Activated CD4-positive, CD25-positive, alpha-beta regulatory T cell treated with anti-CD3 and anti-CD28 coated beads, Interleukin-2, amount 50 U/mL, for 24 hours (primary cell): Measurements from ENCODE around the gene CEP41.
A peak's percentile ranks its signal among the peaks of the same experiment; 100 is the strongest.

Experiments
- ATAC-seq, 2 donors: fragments of 150-1000 bp; cut with Tn5 transposase; one replicate each; pipeline ENCODE4 v1.10.0; 2021; ENCODE audit warnings: mild to moderate bottlenecking in 1 of 2, moderate library complexity in 1 of 2

CEP41 gene, protein sequence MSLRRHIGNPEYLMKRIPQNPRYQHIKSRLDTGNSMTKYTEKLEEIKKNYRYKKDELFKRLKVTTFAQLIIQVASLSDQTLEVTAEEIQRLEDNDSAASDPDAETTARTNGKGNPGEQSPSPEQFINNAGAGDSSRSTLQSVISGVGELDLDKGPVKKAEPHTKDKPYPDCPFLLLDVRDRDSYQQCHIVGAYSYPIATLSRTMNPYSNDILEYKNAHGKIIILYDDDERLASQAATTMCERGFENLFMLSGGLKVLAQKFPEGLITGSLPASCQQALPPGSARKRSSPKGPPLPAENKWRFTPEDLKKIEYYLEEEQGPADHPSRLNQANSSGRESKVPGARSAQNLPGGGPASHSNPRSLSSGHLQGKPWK

GRCh38 chr7:130440527-130441365 is at the start of gene CEP41:
Gene CEP41 (minus strand): TSS chr7:130441016. CDS start chr7:130440966, 50 bp downstream.
- ATAC-seq: peak; percentile 99

DNA sequence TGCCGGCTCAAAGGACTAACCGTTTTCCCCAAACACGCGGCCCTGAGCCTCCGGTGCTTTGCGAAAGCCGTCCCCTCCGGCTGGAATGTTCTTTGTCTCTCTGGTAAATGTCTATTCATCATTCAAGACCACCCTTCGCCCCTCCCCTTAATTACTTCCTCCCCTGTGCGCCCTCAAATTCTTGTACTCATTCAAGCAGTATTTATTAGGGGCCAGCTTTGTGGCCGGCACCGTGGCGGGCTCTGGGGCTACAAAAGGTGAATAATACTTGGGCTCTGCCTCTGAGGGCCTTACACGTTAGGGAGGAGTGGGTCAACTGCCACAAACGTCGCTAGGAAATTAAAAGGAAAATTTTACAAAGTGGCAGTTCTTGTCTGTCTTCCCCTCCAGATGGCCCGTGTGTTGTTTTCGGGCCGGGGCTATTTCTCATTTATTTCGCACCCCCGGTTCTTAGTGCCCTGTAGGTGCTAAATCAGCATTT is 49.5 kb upstream of the CEP41 start:
- ATAC-seq: no peak

DNA sequence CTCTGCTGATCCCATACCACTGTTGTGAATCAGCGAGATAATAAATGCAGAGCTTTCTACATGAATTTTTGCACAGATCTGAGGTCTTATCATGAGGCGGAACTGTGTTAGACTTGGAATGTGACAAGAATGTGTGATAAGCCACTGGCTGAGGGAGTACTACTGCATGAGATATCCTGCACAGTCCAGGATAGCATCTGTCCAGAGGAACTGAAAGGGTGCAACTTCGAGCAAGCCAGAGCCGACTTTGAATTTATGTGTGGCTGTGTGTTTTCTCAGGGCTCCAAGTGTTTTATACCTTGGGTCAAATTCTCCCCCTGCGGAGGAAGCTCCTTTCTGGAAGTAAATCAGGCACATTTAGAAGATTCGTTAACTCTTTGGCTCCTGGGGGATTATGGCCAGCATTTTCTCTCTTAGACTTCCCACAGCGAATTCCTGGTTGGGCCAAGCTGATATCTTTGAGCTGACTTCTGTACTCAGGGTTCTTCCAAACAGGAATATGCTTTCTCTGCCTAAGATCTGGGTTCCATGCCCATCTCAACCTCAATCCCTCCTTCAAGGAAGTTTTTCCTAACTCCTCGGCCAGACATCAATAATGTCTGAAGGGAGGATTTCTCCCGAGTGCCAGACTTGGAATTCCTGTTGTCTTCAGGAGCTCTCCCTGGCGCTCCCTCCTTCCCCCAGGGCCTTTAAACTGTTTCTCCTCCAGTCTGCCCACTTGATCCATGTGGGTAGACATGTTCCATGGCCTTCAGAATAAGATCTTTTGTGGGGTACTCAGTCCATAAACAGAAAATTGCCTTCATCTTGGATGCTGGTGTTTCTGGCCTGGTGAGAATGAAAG is 48.5 kb upstream of the CEP41 start:
- no peak for ATAC-seq

DNA sequence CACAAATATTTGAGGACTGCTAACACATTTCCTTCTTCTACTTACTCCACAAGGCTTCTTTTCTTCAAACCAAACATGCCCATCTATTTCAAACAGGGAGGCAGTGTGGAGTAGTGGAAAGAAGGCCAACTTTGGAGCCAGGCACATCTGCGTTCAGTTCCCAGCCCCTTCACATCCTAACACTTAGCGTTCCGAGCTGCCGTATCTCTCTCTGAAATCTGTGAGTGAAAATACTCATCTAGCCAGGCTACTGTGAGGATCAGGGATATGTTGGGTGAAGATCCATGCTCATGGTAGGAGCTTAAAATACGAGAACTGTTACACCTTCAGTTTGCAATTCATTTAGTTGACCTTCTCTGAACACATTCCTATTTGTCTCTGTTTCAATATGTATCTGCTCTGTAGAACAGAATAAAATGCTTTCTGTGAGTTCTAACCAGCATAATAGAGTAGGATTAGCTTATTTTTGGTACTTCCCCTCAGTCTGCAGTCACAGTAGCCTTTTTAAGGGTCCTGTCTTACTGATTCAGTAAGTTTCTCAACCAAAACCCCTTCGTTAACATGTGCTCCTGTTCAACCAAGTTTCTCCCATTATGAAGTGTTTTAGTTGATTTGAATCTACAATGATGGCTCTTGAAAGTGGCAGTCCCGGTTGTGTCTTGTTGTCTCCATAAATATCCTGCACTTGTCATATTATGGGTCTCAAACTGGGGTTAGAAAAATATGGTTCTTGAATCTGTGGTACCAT is 47.8 kb upstream of the CEP41 start:
- no peak for ATAC-seq

GRCh38 chr7:130486954-130487436 is 46.2 kb upstream of the CEP41 start:
- no peak for ATAC-seq

DNA sequence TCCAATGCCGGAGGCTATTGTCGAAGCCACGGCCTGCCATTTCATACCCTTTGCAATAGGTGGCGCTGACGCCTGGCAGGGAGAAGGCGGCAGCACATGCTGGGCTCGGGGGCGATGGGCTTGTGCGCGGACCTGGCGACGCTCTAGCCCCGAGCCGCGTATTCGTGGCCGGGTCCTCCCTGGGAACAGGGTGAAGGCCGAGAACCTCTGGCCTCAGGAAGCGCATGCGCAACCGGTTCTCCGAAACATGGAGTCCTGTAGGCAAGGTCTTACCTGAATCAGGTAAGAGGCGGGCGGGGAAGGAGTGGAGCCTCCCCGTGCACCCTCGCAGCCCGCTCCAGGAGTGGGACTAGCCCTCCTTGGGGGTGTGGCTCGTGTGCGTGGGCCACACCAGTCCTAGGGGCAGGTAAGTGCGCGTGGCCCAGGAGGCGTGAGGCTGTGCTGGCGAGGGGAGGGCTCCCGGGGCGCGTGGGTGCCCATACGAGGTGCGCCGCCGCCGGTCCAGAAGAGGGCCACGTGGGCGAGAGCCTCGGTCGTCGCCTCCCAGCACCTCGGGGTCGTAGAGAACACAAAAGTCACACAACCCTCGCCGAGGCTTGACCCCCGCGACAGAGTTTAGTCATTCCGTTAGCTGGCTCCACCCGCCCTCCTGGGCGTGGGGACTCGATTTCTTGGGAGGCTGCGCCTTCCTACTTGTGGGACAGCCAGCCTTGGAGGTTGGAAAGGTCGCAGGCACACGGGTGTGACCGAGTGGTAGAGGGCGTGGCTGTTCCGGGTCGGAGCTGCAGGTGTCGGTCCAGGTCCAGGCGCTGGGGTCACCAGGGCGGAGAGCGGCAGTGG is 45.5 kb upstream of the CEP41 start:
- ATAC-seq: peak; percentile 63 to 82

GRCh38 chr7:130485734-130486113 is 44.9 kb upstream of the CEP41 start:
- ATAC-seq: no peak

GRCh38 chr7:130483031-130483430 is 42.2 kb upstream of the CEP41 start:
- no peak for ATAC-seq

GRCh38 chr7:130481898-130482297 is 41.1 kb upstream of the CEP41 start:
- no peak for ATAC-seq

- ATAC-seq: no peak
Measured at GRCh38 chr7:130479716-130480400, 39.0 kb upstream of the CEP41 start.

DNA sequence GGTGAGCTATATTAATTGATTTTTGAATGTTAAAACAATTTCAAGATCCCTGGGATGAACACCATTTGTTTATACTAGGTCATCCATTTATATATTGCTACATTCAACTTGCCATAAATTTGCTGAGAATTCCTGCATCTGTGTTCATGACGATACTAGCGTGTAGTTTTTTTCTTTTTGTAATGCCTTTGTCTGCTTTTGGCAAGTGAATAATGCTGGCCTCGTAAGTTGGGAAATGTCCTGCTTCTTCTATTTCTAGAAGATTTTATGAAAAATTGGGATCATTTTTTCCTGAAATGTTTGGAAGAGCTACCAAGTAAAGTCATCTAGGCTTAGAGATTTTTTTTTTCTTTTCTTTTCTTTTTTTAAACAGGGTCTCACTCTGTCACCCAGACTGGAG is 38.2 kb upstream of the CEP41 start:
- no peak for ATAC-seq

- ATAC-seq: no peak
Measured at GRCh38 chr7:130476297-130477150, 35.7 kb upstream of the CEP41 start.

- ATAC-seq: no peak
Measured at GRCh38 chr7:130475776-130476175, 35.0 kb upstream of the CEP41 start.

DNA sequence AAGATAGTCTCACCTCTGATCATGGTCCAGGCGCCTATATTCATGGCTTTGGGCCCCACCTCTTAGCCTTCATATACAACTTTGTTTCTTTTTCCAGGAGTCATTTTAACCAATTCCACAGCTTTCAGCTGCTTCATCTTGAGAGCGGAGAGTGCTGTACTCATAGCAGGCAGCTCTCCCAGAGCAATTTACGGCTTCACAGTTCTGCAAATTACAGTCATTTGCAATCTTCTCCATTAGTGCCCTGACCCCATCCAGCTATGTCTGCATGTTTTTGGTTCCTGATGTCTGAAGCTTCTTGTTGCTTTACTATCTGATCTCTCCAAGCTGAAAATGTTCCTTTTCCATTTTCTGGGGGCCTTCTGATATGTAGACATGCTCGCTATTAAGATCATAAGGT is 33.1 kb upstream of the CEP41 start:
- no peak for ATAC-seq

DNA sequence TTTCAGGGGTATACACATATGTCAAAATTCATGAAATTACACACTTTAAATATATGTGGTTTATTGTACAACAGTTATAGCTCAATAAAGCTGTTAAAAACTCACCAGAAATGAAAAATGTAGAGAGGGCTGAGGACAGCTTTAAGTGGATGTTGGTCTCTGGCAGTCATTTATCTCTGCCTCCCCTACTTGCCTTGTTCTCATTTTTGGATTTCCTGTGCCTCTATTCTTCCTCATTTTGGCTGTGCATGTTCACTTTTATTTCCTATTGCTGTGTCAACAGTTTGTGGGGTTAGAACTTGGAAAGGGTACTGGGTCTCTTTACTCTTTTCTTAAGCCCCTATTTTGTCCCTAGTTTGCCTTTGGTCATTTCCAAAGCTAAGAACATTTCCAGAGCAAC is 32.5 kb upstream of the CEP41 start:
- ATAC-seq: no peak

DNA sequence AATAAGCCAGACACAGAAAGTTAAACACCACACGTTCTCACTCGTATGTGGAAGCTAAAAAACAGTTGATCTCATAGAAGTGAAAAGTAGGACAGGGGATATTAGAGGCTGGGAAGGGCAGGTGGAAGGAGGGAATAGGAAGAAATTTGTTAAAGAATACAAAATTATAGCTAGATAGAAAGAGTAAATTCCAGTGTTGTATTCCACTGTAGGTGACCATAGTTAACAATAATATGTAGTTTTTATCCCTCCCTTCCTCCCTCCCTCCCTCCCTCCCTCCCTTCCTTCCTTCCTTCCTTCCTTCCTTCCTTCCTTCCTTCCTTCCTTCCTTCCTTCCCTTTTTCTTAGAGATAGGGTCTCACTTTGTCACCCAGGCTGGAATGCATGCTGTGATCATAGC is 31.2 kb upstream of the CEP41 start:
- no peak for ATAC-seq

DNA sequence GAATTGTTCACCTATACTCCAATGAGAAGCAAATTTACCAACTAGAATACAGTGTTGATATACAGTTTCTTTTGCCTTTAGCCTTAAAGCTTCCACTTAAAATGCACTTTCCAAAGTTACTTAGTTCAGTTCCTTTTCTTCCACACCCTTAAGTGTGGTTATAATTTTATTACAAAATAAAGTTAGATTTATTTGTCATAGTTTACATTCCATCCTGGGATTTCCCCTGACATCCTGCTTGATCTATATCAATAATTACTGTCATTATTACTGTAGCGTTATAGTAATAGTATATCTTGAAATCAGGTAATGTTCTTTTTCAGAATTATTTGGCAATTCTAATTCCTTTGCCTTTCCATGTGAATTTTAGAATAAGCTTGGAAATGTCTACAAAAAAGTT is 27.8 kb upstream of the CEP41 start:
- ATAC-seq: no peak

- no peak for ATAC-seq
Measured at GRCh38 chr7:130463553-130464434, 23.0 kb upstream of the CEP41 start.
